Upper lobe of left lung (tissue), 6 donors: Measurements from ENCODE around the gene KIFBP. TPM values are rescaled to one million over a fixed set of nuclear protein-coding genes. Genes with fewer than 3 reads are reported as not detected.

Experiments used
- ATAC-seq, 2 donors: fragments of 200-7000 bp; cut with Tn5 transposase; one replicate each; pipeline ENCODE4 v1.9.1; 2022; ENCODE audit warnings: mild to moderate bottlenecking in 2 of 2, moderate library complexity in 2 of 2; ENCODE audit not compliant: low FRiP score in 2 of 2
- DNase-seq, 2 donors: peaks; one replicate each; pipeline ENCODE4 v3.0.0-alpha.2; 2019 to 2020
- H3K27ac ChIP-seq, 4 donors: fragments of 200-600 bp; sonication (generic); one replicate each; pipeline ENCODE4 v1.5.1; 2016 to 2019
- H3K27me3 ChIP-seq, 4 donors: fragments of 200-600 bp; sonication (generic); one replicate each; pipeline ENCODE4 v1.5.1; 2017 to 2019
- H3K36me3 ChIP-seq, 4 donors: fragments of 200-600 bp; sonication (generic); one replicate each; pipeline ENCODE4 v1.5.1; 2016 to 2019
- H3K4me1 ChIP-seq, 4 donors: fragments of 200-600 bp; sonication (generic); one replicate each; pipeline ENCODE4 v1.5.1; 2018 to 2019
- H3K4me3 ChIP-seq, 4 donors: fragments of 200-600 bp; sonication (generic); one replicate each; pipeline ENCODE4 v1.5.1; 2017 to 2019; ENCODE audit warnings: mild to moderate bottlenecking in 2 of 4, moderate library complexity in 1 of 4
- H3K9me3 ChIP-seq, 4 donors: fragments of 200-600 bp; sonication (generic); one replicate each; pipeline ENCODE4 v1.5.1; 2018 to 2019
- CTCF ChIP-seq, 6 experiments: fragments of 450-650 bp in 4 of 6; fragments of 200-600 bp in 2 of 6; sonication (generic) in 2 of 6; IDR thresholded peaks; one replicate each; pipeline ENCODE4 v1.5.1; 2016 to 2019; ENCODE audit warnings: antibody characterized with exemption in 6 of 6
- EP300 ChIP-seq, 4 donors: sonication (generic); formaldehyde crosslinking; IDR thresholded peaks; one replicate each; pipeline ENCODE4 v1.5.1; 2017; ENCODE audit warnings: antibody characterized with exemption in 4 of 4, control low read depth in 2 of 4
- POLR2A ChIP-seq, 4 donors: fragments of 450-650 bp; IDR thresholded peaks; one replicate each; pipeline ENCODE4 v1.5.1; 2016 to 2017; ENCODE audit warnings: antibody characterized with exemption in 4 of 4, mild to moderate bottlenecking in 2 of 4
- POLR2AphosphoS5 ChIP-seq, 2 donors: sonication (generic); formaldehyde crosslinking; IDR thresholded peaks; one replicate each; pipeline ENCODE4 v1.5.1; 2017; ENCODE audit warnings: antibody characterized with exemption in 2 of 2
- WGBS, 2 donors: methylation state at CpG; one replicate each; pipeline ENCODE4 v1.1.5; 2017 to 2018; 5-methylcytosine and 5-hydroxymethylcytosine counted together
- total RNA-seq, 6 donors: library from RNA; depleted of rRNA in 4 of 6; stranded (reverse); fragments of >200 nt in 4 of 6; gene quantifications; one replicate each; pipeline versions ENCODE4 v1.1.0 to v1.2.1, GENCODE V29; 2016 to 2021
- donor health status: DM: no; HTN: no; CAD: no; lungs with moderate emphysema.
- donor health status: DM: no; HTN: yes; CAD: no; lungs with severe emphysema.

KIFBP gene
- total RNA-seq, 6 donors from 2014 or later, result 18.9 to 27.6 (median 21.4) TPM

DNA sequence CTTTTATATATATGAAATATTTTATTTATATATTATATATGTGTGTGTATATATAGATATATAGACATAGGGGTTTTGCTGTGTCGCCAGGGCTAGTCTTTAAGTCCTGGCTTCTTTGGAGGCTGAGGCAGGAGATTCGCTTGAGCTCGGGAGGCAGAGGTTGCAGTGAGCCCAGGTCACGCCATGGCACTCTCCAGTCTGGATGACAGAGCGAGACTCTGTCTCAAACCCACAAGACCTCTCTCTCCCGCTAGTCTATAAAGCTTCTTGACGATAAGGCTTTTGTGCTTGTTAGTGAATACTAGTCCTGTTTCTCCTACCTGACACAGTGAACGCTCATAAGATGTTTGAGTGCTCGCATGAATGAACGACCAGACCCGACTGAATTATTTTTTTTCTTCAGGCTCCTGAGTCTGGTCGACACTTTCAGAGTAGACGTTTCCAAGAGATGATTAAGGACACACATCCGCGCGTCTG, 33.2 kb upstream of the KIFBP start:
- Histone ChIP-seq H3K27ac (peak overlapping the region; percentile 88 to 96 (median 94)), H3K4me1 (peaks cover 19 to 29% (median 23%) of the 10 kb centered on the region in 4 donors), H3K36me3 (peaks cover 0 to 15% (median 0%) of the 10 kb centered on the region in 4 donors), H3K4me3 (peak overlapping the region; percentile 64 to 91 (median 78)), H3K27me3 (no peaks in the 10 kb centered on the region), H3K9me3 (no peaks in the 10 kb centered on the region)
- 6 to 8% methylated on average over 16 of the region's 16 CpGs for WGBS, 2 donors
- DNase-seq (no peak), ATAC-seq (no peak)
- TF ChIP-seq POLR2A (IDR thresholded peaks at IDR 0.05) (no peak), CTCF (IDR thresholded peaks at IDR 0.05) (no peak), EP300 (IDR thresholded peaks at IDR 0.05) (no peak), POLR2AphosphoS5 (IDR thresholded peaks at IDR 0.05) (no peak)

DNA sequence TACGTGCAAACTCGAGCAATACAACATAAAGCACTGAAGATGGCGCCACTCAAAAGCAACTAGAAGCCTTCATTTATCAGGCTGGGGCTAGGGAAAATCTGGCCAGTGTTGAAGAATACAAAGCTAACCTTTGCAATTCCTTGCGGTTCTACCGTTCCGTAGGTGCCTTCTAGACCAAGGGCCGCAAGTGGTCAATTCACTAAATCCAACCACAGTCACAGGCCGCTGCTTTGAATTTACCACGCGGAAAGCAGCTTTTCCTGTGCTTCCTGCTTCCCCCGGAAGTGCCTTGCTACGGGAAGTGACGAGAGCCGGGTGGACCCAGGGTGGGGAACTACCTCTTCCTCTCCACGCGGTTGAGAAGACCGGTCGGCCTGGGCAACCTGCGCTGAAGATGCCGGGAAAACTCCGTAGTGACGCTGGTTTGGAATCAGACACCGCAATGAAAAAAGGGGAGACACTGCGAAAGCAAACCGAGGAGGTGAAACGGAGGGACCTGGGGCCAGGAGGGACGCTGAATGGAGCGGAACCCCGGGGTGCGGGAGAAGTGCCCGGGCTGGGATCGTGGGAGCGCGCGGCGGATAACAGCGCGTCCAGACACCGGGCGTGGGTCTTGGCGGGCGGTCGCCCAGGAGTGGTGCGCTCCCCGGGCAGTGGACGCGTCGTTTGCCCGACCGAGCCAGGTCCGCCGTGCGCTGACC, 32.6 kb upstream of the KIFBP start, which contains the start of gene DDX21:
DDX21 (plus strand) TSS at position 339 of the 701 bp plus-strand sequence; CDS start at position 395, 56 bp downstream.
- Histone ChIP-seq H3K9me3 (no peaks in the 10 kb centered on the region), H3K27ac (peak within 1 kb of the TSS; percentile 88 to 96 (median 94)), H3K4me3 (peak within 1 kb of the TSS; percentile 64 to 91 (median 78)), H3K36me3 (peaks cover under 1 to 15% (median 4%) of the 10 kb centered on the region in 4 donors), H3K4me1 (peaks cover 19 to 29% (median 23%) of the 10 kb centered on the region in 4 donors), H3K27me3 (no peaks in the 10 kb centered on the region)
- peak in 1 of 2 donors; percentile 92 for DNase-seq
- WGBS, 2 donors, result 0% methylated on average over 52 to 53 of the region's 53 CpGs
- peak in 3 of 4 donors; percentile 40 to 88 (median 78) for TF ChIP-seq POLR2A (IDR thresholded peaks at IDR 0.05)
- TF ChIP-seq POLR2AphosphoS5 (IDR thresholded peaks at IDR 0.05), result peak; percentile 85 to 90
- peak; percentile 24 to 65 (median 48) for TF ChIP-seq CTCF (IDR thresholded peaks at IDR 0.05)
- no peak for TF ChIP-seq EP300 (IDR thresholded peaks at IDR 0.05)
- peak; percentile 97 to 98 for ATAC-seq

DNA sequence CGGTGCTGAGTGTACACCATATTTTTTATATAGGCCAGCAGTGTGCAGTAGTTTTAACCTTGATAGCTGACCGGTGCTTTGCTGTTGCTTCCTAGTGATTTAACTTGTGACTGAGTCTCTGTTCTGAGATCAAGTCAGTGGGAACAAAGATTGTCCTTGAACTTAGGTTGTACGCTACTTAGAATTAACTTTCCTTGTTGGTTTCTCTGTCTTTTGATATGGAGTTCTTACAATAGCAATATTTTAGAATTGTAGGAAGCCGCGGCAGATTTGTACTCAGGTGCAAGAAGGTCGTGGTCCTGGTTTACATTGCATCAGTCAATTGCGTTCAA, 31.4 kb upstream of the KIFBP start:
- peak overlapping the region; percentile 64 to 91 (median 78) for H3K4me3 ChIP-seq
- H3K4me1 ChIP-seq, result peaks cover 19 to 29% (median 23%) of the 10 kb centered on the region in 4 donors
- no peaks in the 10 kb centered on the region for H3K27me3 ChIP-seq
- H3K36me3 ChIP-seq, result peaks cover 10 to 26% (median 15%) of the 10 kb centered on the region in 4 donors
- ATAC-seq, result no peak
- no peaks in the 10 kb centered on the region for H3K9me3 ChIP-seq
- 53 to 58% methylated on average over 7 of the region's 7 CpGs for WGBS, 2 donors
- DNase-seq, result no peak
- no peak for TF ChIP-seq EP300 (IDR thresholded peaks at IDR 0.05)
- no peak for TF ChIP-seq POLR2AphosphoS5 (IDR thresholded peaks at IDR 0.05)
- no peak for TF ChIP-seq CTCF (IDR thresholded peaks at IDR 0.05)
- no peak for TF ChIP-seq POLR2A (IDR thresholded peaks at IDR 0.05)
- peak overlapping the region; percentile 88 to 96 (median 94) for H3K27ac ChIP-seq

GRCh38 chr10:68957654-68958053, 30.9 kb upstream of the KIFBP start:
- 80 to 81% methylated on average over 3 of the region's 3 CpGs for WGBS, 2 donors
- Histone ChIP-seq H3K27ac (peak overlapping the region; percentile 88 to 96 (median 94)), H3K4me3 (peak overlapping the region in 3 of 4 donors; percentile 71 to 91 (median 86)), H3K4me1 (peaks cover 19 to 29% (median 23%) of the 10 kb centered on the region in 4 donors), H3K27me3 (no peaks in the 10 kb centered on the region), H3K36me3 (peaks cover 14 to 30% (median 18%) of the 10 kb centered on the region in 4 donors), H3K9me3 (no peaks in the 10 kb centered on the region)
- no peak for DNase-seq
- ATAC-seq, result no peak
- TF ChIP-seq CTCF (IDR thresholded peaks at IDR 0.05), result no peak
- no peak for TF ChIP-seq EP300 (IDR thresholded peaks at IDR 0.05)
- TF ChIP-seq POLR2AphosphoS5 (IDR thresholded peaks at IDR 0.05), result no peak
- no peak for TF ChIP-seq POLR2A (IDR thresholded peaks at IDR 0.05)
